Stimulated activated CD4-positive, alpha-beta T cell treated with anti-CD3 and anti-CD28 coated beads, Interleukin-4, amount 100 ng/mL, for 48 hours (primary cell): ENCODE data around the gene NAT14.
A peak's percentile ranks its signal among the peaks of the same experiment; 100 is the strongest.
"Not testable (repeated sequence)": the region's sequence is repeated elsewhere in the genome, so short reads cannot be mapped to it uniquely, and the experiment has no call there.

Experiments used
- DNase-seq, 2 donors: peaks; one replicate each; pipeline ENCODE4 v3.0.0-alpha.2; 2020; ENCODE audit warnings: low read depth in 2 of 2

Gene NAT14

GRCh38 chr19:55503157-55503501, 18.1 kb downstream of the NAT14 start:
- no peak for DNase-seq

GRCh38 chr19:55503502-55504251, 18.7 kb downstream of the NAT14 start:
- DNase-seq: peak; percentile 90 to 97

DNA sequence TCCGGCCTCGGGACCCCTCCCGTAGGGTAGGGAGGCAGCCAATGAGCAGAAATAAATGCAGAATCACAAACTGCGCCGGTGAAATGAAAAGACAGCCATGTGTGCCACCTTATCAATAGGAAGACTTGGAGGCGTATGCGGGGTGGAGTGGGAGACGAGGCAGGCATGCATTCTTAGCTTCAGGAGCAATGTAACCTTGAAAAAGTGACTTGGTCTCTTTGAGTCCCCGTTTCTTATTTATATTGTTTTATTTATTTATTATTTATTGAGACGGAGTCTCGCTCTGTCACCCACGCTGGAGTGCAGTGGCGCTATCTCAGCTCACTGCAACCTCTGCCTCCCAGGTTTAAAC, 19.2 kb downstream of the NAT14 start:
- DNase-seq: no peak

- DNase-seq: no peak
Observed at GRCh38 chr19:55504981-55505380, 20.0 kb downstream of the NAT14 start.

DNA sequence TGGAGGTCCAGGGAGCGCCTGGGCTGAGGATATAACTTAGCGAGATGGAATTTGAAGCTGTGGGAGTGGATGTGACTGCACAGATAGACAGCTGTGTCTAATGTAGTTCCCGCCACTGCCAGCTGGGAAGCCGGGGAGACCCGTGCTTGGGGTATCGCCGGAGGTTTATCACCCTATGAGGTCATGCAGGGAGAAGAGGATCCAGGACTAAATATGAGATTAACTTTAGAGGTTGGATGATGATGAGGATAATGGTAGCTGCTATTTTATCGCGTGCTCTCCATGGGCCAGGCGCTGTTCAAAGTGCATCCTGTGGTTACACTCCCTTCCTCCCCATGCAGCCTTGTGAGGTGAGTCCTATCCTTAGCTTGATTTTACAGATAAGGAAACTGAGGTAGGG, 23.1 kb downstream of the NAT14 start:
- no peak for DNase-seq

DNA sequence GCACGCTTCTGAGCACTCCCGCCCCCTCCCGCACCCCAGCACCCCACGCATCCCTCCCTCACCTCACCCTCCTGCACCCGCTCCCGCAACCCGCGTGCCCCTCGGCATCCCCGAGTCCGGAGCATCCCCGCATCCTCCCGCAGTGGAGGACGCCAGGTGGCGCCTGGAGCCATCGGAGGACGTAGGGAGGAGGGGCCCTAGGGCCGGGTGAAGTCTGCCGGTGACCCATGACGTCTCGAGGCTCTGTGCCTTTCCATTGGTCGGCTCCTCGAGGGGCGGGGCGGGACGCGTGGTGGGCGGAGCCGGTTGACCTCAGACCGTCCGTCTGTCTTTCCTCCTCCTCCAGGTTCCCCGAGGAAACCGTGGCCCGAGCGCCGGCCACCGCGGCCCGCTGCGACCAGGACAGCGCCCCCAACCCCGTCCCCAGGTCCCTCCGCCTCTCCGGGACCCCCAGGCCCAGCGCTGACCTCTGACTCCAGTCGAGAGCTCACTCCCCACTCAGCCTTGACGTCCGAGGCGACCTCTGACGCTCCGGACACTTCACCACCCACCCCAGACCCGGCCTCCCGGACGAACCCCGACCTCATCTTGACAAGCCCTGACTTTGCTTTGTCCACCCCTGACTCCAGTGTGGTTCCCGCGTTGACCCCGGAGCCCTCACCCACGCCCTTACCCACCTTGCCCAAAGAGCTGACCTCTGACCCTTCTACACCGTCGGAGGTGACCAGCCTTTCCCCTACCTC, 32.1 kb downstream of the NAT14 start:
- DNase-seq: peak; percentile 87 to 92

DNA sequence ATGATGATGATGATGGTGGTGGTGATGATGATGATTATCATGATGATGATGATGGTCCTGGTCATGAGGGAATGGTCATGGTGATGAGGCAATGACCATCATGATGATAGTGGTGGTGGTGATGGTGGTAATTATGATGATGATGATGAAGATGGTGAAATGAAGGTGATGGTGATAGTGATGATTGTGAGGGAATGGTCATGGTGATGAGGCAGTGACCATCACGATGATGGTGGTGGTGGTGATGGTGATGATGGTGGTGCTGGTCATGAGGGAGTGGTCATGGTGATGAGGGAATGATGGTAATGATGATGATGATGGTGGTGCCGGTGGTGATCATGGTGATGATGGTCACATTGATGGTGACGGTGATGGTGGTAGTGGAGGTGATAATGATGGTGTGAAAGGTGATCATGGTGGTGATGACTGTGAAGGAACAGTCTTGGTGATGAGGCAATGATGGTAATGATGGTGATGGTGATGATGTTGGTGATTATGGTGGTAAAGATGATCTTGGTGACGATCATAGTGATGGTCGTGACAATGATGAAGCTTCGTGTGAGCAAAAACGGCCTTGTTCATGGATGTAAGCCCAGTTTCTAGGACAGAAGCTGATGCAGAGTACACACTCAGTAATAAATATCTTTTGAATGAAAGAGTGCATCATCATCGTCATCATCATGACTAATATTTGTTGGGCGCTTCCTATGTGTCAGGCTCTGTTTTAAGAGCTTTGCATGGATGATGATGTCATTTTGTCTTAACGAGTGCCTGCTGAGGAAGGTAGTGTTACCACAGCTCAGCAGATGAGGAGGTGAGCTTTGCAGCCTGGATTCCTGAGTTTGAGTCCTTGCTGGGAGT, 34.7 kb downstream of the NAT14 start:
- no peak for DNase-seq

- no peak for DNase-seq
Observed at GRCh38 chr19:55520691-55521292, 35.8 kb downstream of the NAT14 start.

- DNase-seq: no peak
Observed at GRCh38 chr19:55525289-55526101, 40.5 kb downstream of the NAT14 start.

GRCh38 chr19:55526216-55527196, 41.5 kb downstream of the NAT14 start:
- DNase-seq: no peak

DNA sequence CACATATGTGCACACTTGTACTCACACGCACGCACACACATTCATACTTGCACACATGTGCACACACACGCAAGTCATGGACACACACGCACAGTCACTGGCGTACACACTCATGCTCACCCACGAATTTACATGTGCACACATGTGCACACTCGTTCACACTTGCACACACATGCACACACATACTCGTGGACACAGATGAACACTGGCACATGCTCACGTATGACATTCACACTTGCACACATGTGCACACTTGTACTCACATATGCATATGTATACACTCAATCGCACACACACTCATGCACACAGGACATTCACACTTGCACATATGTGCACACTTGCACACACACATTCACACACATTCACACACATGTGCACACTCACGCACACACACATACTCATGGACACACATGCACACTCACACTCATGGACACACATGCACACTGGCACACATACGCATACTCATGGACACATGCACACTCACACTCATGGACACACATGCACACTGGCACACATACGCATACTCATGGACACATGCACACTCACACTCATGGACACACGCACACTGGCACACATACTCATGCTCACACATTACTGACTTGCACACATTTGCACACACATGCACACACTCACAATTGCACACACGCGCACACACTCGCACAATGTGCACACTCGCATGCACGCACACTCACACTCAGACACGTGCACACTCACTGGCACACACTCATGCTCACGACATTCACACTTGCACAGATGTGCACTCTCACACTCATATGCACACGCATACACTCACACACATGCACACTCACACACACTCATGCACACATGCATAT, 42.4 kb downstream of the NAT14 start:
- DNase-seq: no peak

DNA sequence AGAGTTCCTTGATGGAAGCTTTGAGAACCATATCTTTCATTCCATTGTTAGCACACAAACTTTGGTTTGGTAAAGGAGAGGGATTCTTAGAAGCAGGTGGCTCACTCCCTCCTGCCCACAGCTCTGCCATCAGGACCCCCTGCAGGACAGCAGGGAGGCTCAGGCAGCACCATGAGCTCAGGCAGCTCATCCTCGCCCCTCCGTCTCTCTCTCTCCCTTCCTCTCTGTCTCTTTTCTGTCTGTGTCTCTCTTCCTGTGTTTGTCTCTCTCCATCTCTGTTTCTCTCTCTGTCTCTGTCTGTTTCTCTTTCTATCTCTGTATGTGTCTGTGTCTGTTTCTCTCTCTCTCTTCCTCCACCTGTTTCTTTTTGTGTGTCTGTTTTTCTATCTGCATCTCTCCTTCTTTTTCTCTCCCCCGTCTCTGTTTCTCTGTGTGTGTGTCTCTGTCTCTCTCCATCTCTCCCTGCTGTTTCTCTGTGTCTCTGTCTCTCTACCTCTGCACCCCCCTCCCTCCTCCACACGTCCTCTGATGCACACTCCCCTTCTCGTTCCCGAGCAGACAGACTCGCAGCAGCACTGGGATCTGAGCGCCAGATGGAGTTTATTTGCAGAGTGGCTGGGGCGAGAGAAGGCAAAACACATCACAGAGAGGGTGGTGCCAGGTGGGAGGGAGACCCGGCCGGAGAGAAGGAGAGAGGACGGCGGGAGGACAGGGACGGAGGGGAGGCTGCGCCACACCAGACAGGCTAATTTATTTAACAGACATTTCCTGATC, 43.2 kb downstream of the NAT14 start:
- no peak for DNase-seq

DNA sequence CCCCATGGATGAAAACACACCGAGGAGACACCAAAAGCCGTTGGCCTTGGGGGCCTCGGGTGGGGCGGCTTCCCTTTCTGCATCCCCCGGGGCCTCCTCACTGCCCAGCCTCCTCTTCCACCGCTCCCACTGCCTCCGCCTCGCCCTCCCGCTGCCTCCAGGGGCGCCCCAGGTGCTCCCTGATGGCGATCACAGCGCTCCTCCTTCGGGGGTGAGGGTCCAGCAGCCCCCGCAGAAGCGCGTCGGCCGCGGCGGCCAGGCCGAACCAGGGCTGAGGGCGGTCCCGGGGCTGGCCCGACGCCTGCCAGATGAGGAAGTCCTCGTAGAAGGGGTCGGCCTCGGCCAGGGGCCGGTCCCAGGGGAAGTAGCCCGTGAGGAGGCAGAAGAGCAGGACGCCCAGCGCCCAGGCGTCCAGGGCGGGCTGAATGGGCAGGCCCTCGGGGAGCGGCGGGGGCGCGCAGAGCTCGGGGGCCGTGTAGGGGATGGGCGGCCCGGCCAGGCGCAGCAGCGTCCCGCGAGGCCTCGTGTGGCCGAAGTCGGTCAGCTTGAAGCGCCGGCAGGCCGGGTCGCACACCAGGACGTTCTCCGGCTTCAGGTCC, 44.7 kb downstream of the NAT14 start:
- no peak for DNase-seq

GRCh38 chr19:55530996-55531395, 46.0 kb downstream of the NAT14 start:
- DNase-seq: no peak

DNA sequence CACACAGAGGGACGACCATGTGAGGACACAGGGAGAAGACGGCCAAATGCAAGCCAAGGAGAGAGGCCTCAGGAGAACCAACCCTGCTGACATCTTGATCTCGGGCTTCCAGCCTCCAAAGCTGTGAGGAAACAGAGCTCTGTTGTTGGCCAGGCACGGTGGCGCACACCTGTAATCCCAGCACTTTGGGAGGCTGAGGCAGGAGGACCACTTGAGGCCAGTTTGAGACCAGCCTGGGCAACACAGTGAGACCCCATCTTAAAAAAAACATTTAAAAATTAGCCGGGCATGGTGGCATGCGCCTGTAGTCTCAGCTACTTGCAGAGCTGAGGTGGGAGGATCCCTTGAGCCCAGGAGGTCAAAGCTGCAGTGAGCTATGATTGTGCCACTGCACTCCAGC, 49.3 kb downstream of the NAT14 start:
- DNase-seq: not testable (repeated sequence)

GRCh38 chr19:55535173-55535964, 50.4 kb downstream of the NAT14 start:
- DNase-seq: no peak

GRCh38 chr19:55535965-55536350, 51.0 kb downstream of the NAT14 start:
- DNase-seq: no peak
